Lower lobe of right lung (tissue), 2 donors: ENCODE data around the gene ARL6. TPM values are rescaled to one million over a fixed set of nuclear protein-coding genes. Genes with fewer than 3 reads are reported as not detected.
A peak's percentile ranks its signal among the peaks of the same experiment; 100 is the strongest.

ENCODE experiments used
- ATAC-seq, 2 donors: fragments of 200-7000 bp; cut with Tn5 transposase; one replicate each; pipeline ENCODE4 v1.9.1; 2020 to 2022; ENCODE audit warnings: mild to moderate bottlenecking in 2 of 2, moderate library complexity in 2 of 2
- DNase-seq: peaks from one replicate; pipeline ENCODE4 v3.0.0-alpha.2; 2020
- H3K27ac ChIP-seq: fragments of 200-600 bp; one replicate; pipeline ENCODE4 v1.8.0; 2022
- H3K27me3 ChIP-seq: fragments of 200-600 bp; one replicate; pipeline ENCODE4 v1.8.0; 2022; ENCODE audit warnings: low read depth
- H3K36me3 ChIP-seq: fragments of 200-600 bp; one replicate; pipeline ENCODE4 v1.8.0; 2022; ENCODE audit warnings: mild to moderate bottlenecking
- H3K4me1 ChIP-seq: fragments of 200-600 bp; one replicate; pipeline ENCODE4 v1.8.0; 2022
- H3K4me3 ChIP-seq: fragments of 200-600 bp; one replicate; pipeline ENCODE4 v1.8.0; 2022; ENCODE audit warnings: mild to moderate bottlenecking
- H3K9me3 ChIP-seq: fragments of 200-600 bp; one replicate; pipeline ENCODE4 v1.8.0; 2022
- CTCF ChIP-seq: fragments of 200-600 bp; IDR thresholded peaks from one replicate; pipeline ENCODE4 v1.8.0; 2022; ENCODE audit warnings: antibody characterized with exemption, mild to moderate bottlenecking
- intact Hi-C: fragments of 100-400 bp; cut with DNase I; formaldehyde crosslinking; loops from one replicate; pipeline ENCODE4 v1.11.0; 2022
- total RNA-seq: library from RNA; stranded (reverse); fragmentation: NEBNext Ultra II Directional; extraction: Animal tissue kit (Norgen Biotek cat#: 25700); gene quantifications from one replicate; pipeline ENCODE4 v1.2.1, GENCODE V29; 2021
- donor health status: DM: no; HTN: yes; CAD: no; lungs with severe emphysema.

Gene ARL6
- total RNA-seq, 1 donor from 2014 or later = 14.0 TPM

GRCh38 chr3:97810779-97811390 is 46.3 kb downstream of the ARL6 start:
- no peak for TF ChIP-seq CTCF
- no peak overlapping the region for H3K4me3 ChIP-seq
- DNase-seq = no peak
- no peaks in the 10 kb centered on the region for H3K27me3 ChIP-seq
- intact Hi-C loops = no loop called here
- no peak overlapping the region for H3K27ac ChIP-seq
- no peak for ATAC-seq
- no peaks in the 10 kb centered on the region for H3K4me1 ChIP-seq
- no peaks in the 10 kb centered on the region for H3K9me3 ChIP-seq
- H3K36me3 ChIP-seq = no peaks in the 10 kb centered on the region

- Histone ChIP-seq H3K27ac (no peak overlapping the region), H3K9me3 (no peaks in the 10 kb centered on the region), H3K4me1 (no peaks in the 10 kb centered on the region), H3K36me3 (no peaks in the 10 kb centered on the region), H3K27me3 (no peaks in the 10 kb centered on the region), H3K4me3 (no peak overlapping the region)
- ATAC-seq = no peak
- TF ChIP-seq CTCF = no peak
- intact Hi-C loops = no loop called here
- no peak for DNase-seq
Observed at GRCh38 chr3:97815149-97815917, 50.8 kb downstream of the ARL6 start.

- no peak overlapping the region for H3K27ac ChIP-seq
- no peaks in the 10 kb centered on the region for H3K36me3 ChIP-seq
- intact Hi-C loops = no loop called here
- ATAC-seq (no peak), DNase-seq (no peak)
- TF ChIP-seq CTCF = no peak
- peaks cover 7% of the 10 kb centered on the region for H3K4me1 ChIP-seq
- H3K4me3 ChIP-seq = no peak overlapping the region
- no peaks in the 10 kb centered on the region for H3K9me3 ChIP-seq
- no peaks in the 10 kb centered on the region for H3K27me3 ChIP-seq
Observed at GRCh38 chr3:97816811-97817210, 52.3 kb downstream of the ARL6 start.

GRCh38 chr3:97817965-97818364 is 53.4 kb downstream of the ARL6 start:
- H3K9me3 ChIP-seq = no peaks in the 10 kb centered on the region
- H3K4me3 ChIP-seq = no peak overlapping the region
- DNase-seq (no peak), ATAC-seq (no peak)
- intact Hi-C loops = no loop called here
- no peak overlapping the region for H3K27ac ChIP-seq
- TF ChIP-seq CTCF = no peak
- peaks cover 7% of the 10 kb centered on the region for H3K4me1 ChIP-seq
- H3K27me3 ChIP-seq = no peaks in the 10 kb centered on the region
- H3K36me3 ChIP-seq = no peaks in the 10 kb centered on the region

- H3K27me3 ChIP-seq = no peaks in the 10 kb centered on the region
- peak overlapping the region; percentile 92 for H3K4me3 ChIP-seq
- H3K9me3 ChIP-seq = no peaks in the 10 kb centered on the region
- intact Hi-C loops = no loop called here
- no peak for DNase-seq
- peak overlapping the region; percentile 92 for H3K27ac ChIP-seq
- TF ChIP-seq CTCF = no peak
- no peak for ATAC-seq
- peaks cover 31% of the 10 kb centered on the region for H3K4me1 ChIP-seq
- no peaks in the 10 kb centered on the region for H3K36me3 ChIP-seq
Observed at GRCh38 chr3:97820780-97821179, 56.2 kb downstream of the ARL6 start.
